ENCODE results near the gene PAXX.

- no peak for TF ChIP-seq CTCF (IDR thresholded peaks at IDR 0.05)
- no peak for TF ChIP-seq POLR2A (IDR thresholded peaks at IDR 0.05)
Measured at GRCh38 chr9:137034039-137034708, 42.0 kb downstream of the PAXX start.

Measured in body of pancreas (tissue), 4 donors.